A673 (cell line): ENCODE measurements around the gene RABGAP1L. TPM values are rescaled to one million over a fixed set of nuclear protein-coding genes. Genes with fewer than 3 reads are reported as not detected.

Source experiments
- BruUV-seq: library from RNA; stranded (reverse); fragments of 400-500 nt; replicated peaks from 2 replicates; lab custom pipeline; 2021; lab: Mats Ljungman, UMichigan
- CTCF ChIA-PET: fragments of 300-600 bp; sonication (Branson Sonifier 250); formaldehyde crosslinking; loops from one replicate; lab custom pipeline; 2022; ENCODE audit warnings: antibody characterized with exemption; lab: Charles Lee
- POLR2A ChIA-PET: fragments of 300-600 bp; sonication (Branson Sonifier 250); formaldehyde crosslinking; loops from one replicate; lab custom pipeline; 2022; ENCODE audit warnings: antibody characterized with exemption; ENCODE audit not compliant: low non-redundant PET; lab: Charles Lee
- DNase-seq: peaks from one replicate; pipeline ENCODE4 v3.0.0-alpha.2; 2015; ENCODE audit warnings: low spot score
- H3K27ac ChIP-seq: fragments of 200-600 bp; sonication (generic); 2 replicates; pipeline ENCODE4 v1.5.1; 2016; ENCODE audit warnings: mixed run types, low read depth, mild to moderate bottlenecking, mixed read lengths, antibody characterized with exemption, low read length; ENCODE audit not compliant: poor library complexity, severe bottlenecking
- H3K27me3 ChIP-seq: fragments of 200-600 bp; sonication (generic); replicated peaks from 2 replicates; pipeline ENCODE4 v1.6.1; 2017; ENCODE audit warnings: mixed run types, low read depth, mild to moderate bottlenecking, mixed read lengths, antibody characterized with exemption, low read length; ENCODE audit not compliant: insufficient read depth, poor library complexity
- H3K36me3 ChIP-seq: fragments of 200-600 bp; sonication (generic); 2 replicates; pipeline ENCODE4 v1.6.1; 2016; ENCODE audit warnings: mixed run types, mild to moderate bottlenecking, mixed read lengths, antibody characterized with exemption, low read length; ENCODE audit not compliant: insufficient read depth, poor library complexity, severe bottlenecking
- H3K4me1 ChIP-seq: fragments of 200-600 bp; sonication (generic); 2 replicates; pipeline ENCODE4 v1.6.1; 2017; ENCODE audit warnings: mixed run types, mild to moderate bottlenecking, mixed read lengths, antibody characterized with exemption, low read length; ENCODE audit not compliant: insufficient read depth, poor library complexity, severe bottlenecking
- H3K4me3 ChIP-seq: fragments of 200-600 bp; sonication (generic); 2 replicates; pipeline ENCODE4 v1.5.1; 2016; ENCODE audit warnings: low read depth, mixed run types, mild to moderate bottlenecking, mixed read lengths, low read length; ENCODE audit not compliant: poor library complexity, severe bottlenecking
- H3K9me3 ChIP-seq: fragments of 200-600 bp; sonication (generic); 2 replicates; pipeline ENCODE4 v1.6.1; 2016; ENCODE audit warnings: mixed run types, low read depth, mild to moderate bottlenecking, mixed read lengths, antibody characterized with exemption, low read length; ENCODE audit not compliant: poor library complexity, severe bottlenecking
- EZH2 ChIP-seq: fragments of 200-600 bp; sonication (generic); IDR thresholded peaks from 2 replicates; pipeline ENCODE4 v1.6.1; 2017; ENCODE audit warnings: borderline replicate concordance, low read depth, mild to moderate bottlenecking, mixed read lengths, antibody characterized with exemption, low read length; ENCODE audit not compliant: poor library complexity, severe bottlenecking
- intact Hi-C: fragments of 100-400 bp; cut with micrococcal nuclease; formaldehyde crosslinking; loops from one replicate; pipeline ENCODE4 v1.10.0; 2022; ENCODE audit not compliant: unreplicated experiment
- total RNA-seq: library from RNA; stranded (reverse); gene quantifications from 2 replicates; pipeline ENCODE4 v1.2.3, GENCODE V29; 2021
- TF ChIP-seq, protein P1 (sequence below): fragments of 300-800, 200-600 bp; sonication (generic); conservative IDR thresholded peaks from 2 replicates; pipeline ENCODE4 v1.5.1; 2017; ENCODE audit warnings: low read depth, mild to moderate bottlenecking, antibody characterized with exemption, low read length, moderate library complexity, mixed read lengths

The RABGAP1L gene
- total RNA-seq, 1 experiment from 2014 or later = 19.3 TPM

DNA sequence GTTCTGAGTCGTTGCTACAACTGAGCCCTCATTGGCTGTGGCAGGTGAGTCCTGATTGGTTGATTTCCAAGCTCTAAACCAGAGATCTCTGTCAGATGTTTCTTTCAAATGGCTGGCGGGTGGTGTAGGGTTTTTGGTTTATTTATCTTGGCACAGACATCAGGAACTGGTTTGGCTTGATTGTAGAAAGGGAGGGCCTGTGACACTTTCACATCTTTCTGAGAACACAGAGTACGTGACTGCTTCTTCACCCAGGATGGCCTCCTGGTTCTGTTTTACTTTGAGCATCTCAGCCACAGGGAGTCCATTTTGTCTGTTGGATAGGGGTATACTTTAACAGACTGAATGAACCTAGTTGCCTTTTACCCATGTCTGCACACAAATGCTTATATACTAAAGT is 199.0 kb downstream of the RABGAP1L start:
- intact Hi-C loops = no loop called here
- no peaks in the 10 kb centered on the region for H3K36me3 ChIP-seq
- H3K4me1 ChIP-seq = peaks cover 16% of the 10 kb centered on the region
- H3K9me3 ChIP-seq = no peaks in the 10 kb centered on the region
- no peak overlapping the region for H3K4me3 ChIP-seq
- H3K27ac ChIP-seq = no peak overlapping the region
- BruUV-seq = no TSS peak
- TF ChIP-seq, protein P1, sequence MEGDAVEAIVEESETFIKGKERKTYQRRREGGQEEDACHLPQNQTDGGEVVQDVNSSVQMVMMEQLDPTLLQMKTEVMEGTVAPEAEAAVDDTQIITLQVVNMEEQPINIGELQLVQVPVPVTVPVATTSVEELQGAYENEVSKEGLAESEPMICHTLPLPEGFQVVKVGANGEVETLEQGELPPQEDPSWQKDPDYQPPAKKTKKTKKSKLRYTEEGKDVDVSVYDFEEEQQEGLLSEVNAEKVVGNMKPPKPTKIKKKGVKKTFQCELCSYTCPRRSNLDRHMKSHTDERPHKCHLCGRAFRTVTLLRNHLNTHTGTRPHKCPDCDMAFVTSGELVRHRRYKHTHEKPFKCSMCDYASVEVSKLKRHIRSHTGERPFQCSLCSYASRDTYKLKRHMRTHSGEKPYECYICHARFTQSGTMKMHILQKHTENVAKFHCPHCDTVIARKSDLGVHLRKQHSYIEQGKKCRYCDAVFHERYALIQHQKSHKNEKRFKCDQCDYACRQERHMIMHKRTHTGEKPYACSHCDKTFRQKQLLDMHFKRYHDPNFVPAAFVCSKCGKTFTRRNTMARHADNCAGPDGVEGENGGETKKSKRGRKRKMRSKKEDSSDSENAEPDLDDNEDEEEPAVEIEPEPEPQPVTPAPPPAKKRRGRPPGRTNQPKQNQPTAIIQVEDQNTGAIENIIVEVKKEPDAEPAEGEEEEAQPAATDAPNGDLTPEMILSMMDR = no peak
- TF ChIP-seq EZH2 = no peak
- no peaks in the 10 kb centered on the region for H3K27me3 ChIP-seq
- DNase-seq = no peak
- POLR2A ChIA-PET = no interaction called here
- CTCF ChIA-PET = no interaction called here

DNA sequence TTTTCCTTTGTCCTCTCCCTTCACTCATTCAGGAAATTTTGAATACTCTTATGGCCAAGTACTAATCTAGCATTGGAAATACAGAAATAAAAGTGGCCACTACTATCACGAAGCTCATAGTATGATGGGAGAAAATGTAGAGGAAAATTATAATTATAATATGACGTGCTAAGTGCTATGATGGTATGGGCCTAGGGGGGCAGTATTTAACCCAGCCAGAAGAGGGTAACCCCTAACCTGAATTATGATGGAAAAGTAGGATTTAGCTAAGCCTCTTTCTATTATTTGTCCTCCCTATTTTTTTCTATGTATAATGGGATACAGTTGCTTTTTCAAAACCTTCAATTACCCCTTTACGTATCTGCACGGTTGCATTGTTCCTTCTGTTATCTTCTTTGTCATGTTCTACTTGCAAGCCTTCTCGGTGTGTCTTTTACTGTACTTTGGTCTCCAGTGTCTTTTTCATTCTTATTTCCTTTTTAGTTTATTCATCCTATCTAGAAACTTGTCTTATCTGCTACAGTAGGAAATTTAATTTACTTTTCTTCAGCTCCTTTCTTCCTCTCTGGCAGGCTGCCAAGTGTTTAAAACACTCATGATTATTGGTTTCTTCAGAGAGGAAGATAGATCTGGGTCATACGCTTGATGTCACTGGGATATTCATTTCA is 199.6 kb downstream of the RABGAP1L start:
- intact Hi-C loops = no loop called here
- H3K27me3 ChIP-seq = no peaks in the 10 kb centered on the region
- no peaks in the 10 kb centered on the region for H3K9me3 ChIP-seq
- no peaks in the 10 kb centered on the region for H3K36me3 ChIP-seq
- DNase-seq = peak; percentile 69
- no peak overlapping the region for H3K4me3 ChIP-seq
- peaks cover 16% of the 10 kb centered on the region for H3K4me1 ChIP-seq
- TF ChIP-seq, protein P1 = 0 out of 2 replicates have a peak, but pooled peaks have one; percentile 24
- TF ChIP-seq EZH2 = no peak
- POLR2A ChIA-PET = no interaction called here
- CTCF ChIA-PET = no interaction called here
- BruUV-seq = no TSS peak
- H3K27ac ChIP-seq = no peak overlapping the region

DNA sequence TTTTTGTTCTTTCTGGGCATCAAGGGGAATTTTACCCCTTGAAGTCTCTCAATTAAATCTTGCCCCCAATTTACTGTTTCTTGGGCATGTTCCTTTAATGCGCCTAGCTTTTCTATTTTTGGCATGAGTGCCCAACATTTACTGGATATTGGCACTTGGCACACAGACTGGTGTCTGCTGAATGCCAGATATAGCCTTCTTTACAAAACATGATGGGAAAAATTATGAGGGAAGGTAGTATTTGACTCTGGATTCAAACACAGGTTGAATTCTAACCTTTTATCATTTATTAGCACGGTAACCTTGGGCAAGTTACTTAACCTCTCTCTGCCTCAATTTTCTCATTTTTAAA is 200.1 kb downstream of the RABGAP1L start:
- no peak overlapping the region for H3K4me3 ChIP-seq
- H3K27me3 ChIP-seq = no peaks in the 10 kb centered on the region
- DNase-seq = no peak
- peaks cover 16% of the 10 kb centered on the region for H3K4me1 ChIP-seq
- POLR2A ChIA-PET = no interaction called here
- no peaks in the 10 kb centered on the region for H3K9me3 ChIP-seq
- CTCF ChIA-PET = no interaction called here
- intact Hi-C loops = no loop called here
- H3K27ac ChIP-seq = no peak overlapping the region
- TF ChIP-seq, protein P1 = no peak
- no peak for TF ChIP-seq EZH2
- no peaks in the 10 kb centered on the region for H3K36me3 ChIP-seq
- no TSS peak for BruUV-seq
